Suppressor macrophage treated with lipopolysaccharide for 4 hours (primary cell): Measurements from ENCODE around the gene PTK6.
A peak's percentile ranks its signal among the peaks of the same experiment; 100 is the strongest.

ENCODE experiments used
- DNase-seq: peaks from one replicate; pipeline ENCODE4 v3.0.0-alpha.2; 2020

The PTK6 gene

DNA sequence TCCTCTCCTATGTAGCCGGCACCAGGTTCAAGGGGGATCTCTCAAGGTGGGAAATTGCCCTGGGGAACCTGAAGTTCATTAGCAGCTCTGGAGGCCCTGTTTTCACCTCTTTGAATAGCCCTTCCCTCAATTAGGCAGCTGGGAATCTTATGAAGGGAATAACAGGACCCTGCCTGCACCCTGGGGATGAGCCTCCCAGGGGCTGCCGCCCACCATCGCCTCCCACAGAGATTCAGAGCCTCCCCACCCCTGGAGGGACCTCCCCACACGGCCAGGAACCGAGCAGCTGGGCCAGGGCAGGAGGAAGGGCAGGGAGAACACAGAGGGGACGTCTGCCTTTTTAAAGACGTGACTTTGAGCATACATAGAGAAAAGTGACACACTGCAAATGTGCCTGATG lies 33.7 kb downstream of the PTK6 start:
- DNase-seq, result no peak

- DNase-seq, result no peak
Observed at GRCh38 chr20:63502671-63503172, 34.5 kb downstream of the PTK6 start.

GRCh38 chr20:63501818-63502670 lies 35.1 kb downstream of the PTK6 start:
- DNase-seq, result no peak

GRCh38 chr20:63500902-63501817 lies 36.0 kb downstream of the PTK6 start:
- DNase-seq, result no peak

GRCh38 chr20:63500151-63500901 lies 36.9 kb downstream of the PTK6 start:
- DNase-seq, result no peak

- DNase-seq, result no peak
Observed at GRCh38 chr20:63499338-63499969, 37.7 kb downstream of the PTK6 start.

DNA sequence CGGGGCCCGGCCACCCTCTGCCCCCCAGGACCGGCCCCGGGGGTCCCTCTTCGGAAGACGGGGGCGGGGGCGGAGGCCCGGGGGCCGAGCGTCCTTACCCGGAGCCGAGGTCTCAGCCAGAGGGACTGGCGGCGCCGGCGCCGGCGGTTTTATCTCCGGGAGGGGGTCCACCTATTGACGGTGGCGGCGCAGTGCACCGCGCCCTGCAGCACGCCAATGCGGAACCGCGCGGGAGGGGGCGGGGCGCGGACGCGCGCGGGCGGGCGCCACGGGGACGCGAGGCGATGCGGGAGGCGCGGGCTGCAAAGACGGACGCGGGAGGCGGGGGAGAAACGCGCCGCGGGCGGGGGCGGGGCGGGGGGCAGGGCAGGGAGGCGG lies 38.2 kb downstream of the PTK6 start, which contains the start of gene EEF1A2:
TSS of gene EEF1A2 (minus strand) at position 124 of the 378 bp plus-strand sequence. CDS start 1,320 bp downstream, outside the sequence.
- peak; percentile 19 for DNase-seq

GRCh38 chr20:63497946-63498935 lies 38.9 kb downstream of the PTK6 start:
- no peak for DNase-seq

- DNase-seq, result no peak
Observed at GRCh38 chr20:63497138-63497945, 39.8 kb downstream of the PTK6 start.

GRCh38 chr20:63496596-63497120 lies 40.5 kb downstream of the PTK6 start:
- no peak for DNase-seq

GRCh38 chr20:63495741-63496595 lies 41.2 kb downstream of the PTK6 start:
- peak; percentile 76 for DNase-seq

DNA sequence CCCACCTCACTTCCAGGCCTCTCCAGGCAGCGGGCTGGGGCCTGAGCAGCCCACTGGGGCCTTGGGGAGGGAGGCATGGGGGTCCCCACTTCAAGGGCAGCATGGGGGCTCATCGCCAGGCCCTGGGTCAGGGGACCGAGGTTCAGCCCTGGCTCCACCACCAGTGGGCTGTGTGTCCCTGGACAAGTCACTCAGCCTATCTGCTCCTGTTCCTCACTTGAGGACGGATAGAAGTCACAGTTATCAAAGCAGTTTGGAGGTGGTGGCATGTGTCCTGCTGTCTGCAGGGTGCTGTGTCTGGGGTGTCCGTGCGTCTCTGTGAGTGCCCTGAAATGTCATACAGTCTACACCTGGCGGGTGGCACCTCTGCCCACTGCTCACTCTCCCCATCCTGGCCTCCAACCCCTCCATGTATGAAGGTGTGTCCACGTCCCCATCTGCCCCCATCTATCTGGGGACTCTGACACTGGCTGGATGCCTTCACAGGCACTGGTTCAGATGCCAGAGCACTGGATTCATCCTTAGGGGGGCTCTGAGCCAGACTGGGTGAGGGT lies 41.9 kb downstream of the PTK6 start:
- no peak for DNase-seq

GRCh38 chr20:63494420-63495166 lies 42.6 kb downstream of the PTK6 start:
- no peak for DNase-seq

GRCh38 chr20:63494084-63494419 lies 43.1 kb downstream of the PTK6 start:
- DNase-seq, result no peak

DNA sequence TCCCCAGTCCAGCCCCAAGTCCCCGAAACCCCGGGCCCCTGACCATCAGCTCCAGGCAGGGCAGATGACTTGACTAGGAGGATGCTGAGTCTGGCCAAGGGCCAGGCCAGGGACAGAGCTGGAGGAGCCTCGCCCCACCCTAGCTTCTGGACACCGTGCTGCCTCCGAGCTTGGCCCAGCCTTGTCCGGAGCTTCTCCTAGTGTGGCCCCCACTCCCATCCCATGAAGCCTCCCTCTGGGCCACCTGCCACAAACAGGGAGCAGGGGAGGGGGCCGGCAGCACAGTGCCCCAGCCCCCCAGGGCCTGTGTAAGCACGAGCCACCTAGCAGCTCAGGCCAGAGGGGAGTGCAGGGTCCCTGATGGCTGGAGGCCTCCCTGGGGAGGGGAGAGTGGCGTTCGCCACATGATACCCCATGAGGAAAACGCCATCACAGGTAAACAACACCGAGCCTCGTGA lies 43.6 kb downstream of the PTK6 start:
- DNase-seq, result no peak

GRCh38 chr20:63492982-63493381 lies 44.2 kb downstream of the PTK6 start:
- no peak for DNase-seq

- DNase-seq, result no peak
Observed at GRCh38 chr20:63492518-63492917, 44.7 kb downstream of the PTK6 start.
